WTC11 (cell line): ENCODE results near the gene CIP2A.
A peak's percentile ranks its signal among the peaks of the same experiment; 100 is the strongest.

Experiments
- NFE2L1 ChIP-seq: sonication (generic); formaldehyde crosslinking; IDR thresholded peaks from 2 replicates; pipeline ENCODE4 v1.8.1; 2023; ENCODE audit warnings: missing genetic modification reagents
- SP1 ChIP-seq: sonication (generic); formaldehyde crosslinking; conservative IDR thresholded peaks from 2 replicates; pipeline ENCODE4 v1.8.1; 2022; ENCODE audit warnings: missing genetic modification reagents

GRCh38 chr3:108589081-108589997 is at the start of gene CIP2A, which contains the start of gene DZIP3:
- TF ChIP-seq SP1 (CRISPR knock-in tag) (peak; percentile 80), NFE2L1 (CRISPR knock-in tag) (no peak; the same call in 1 of the 2 replicates)
